ENCODE measurements around the gene ASPHD2. TPM values are rescaled to one million over a fixed set of nuclear protein-coding genes. Genes with fewer than 3 reads are reported as not detected.
"Not testable (repeated sequence)": the region's sequence is repeated elsewhere in the genome, so short reads cannot be mapped to it uniquely, and the experiment has no call there.

The ASPHD2 gene
- total RNA-seq (2014; rRNA removed; shearing (Covaris generic)) = 1.8 and 2.7 TPM in 2 replicates

- DNase-seq (ENCODE audit: low spot score) = peak; percentile 48
These were observed at the start of gene ASPHD2 for GRCh38 chr22:26428515-26429457. TSS of gene ASPHD2 (plus strand) at chr22:26429260. CDS start at chr22:26433616, 4,356 bp downstream.

GRCh38 chr22:26380072-26380830 is 48.8 kb upstream of the ASPHD2 start:
- DNase-seq (ENCODE audit: low spot score) = no peak

GRCh38 chr22:26382782-26383181 is 46.3 kb upstream of the ASPHD2 start:
- DNase-seq (ENCODE audit: low spot score) = no peak

- DNase-seq (ENCODE audit: low spot score) = no peak
These were observed 45.0 kb upstream of the ASPHD2 start for GRCh38 chr22:26383968-26384556.

GRCh38 chr22:26385164-26385563 is 43.9 kb upstream of the ASPHD2 start:
- DNase-seq (ENCODE audit: low spot score) = no peak

- no peak for DNase-seq (ENCODE audit: low spot score)
These were observed 39.9 kb upstream of the ASPHD2 start for GRCh38 chr22:26389125-26389524.

GRCh38 chr22:26391091-26391490 is 38.0 kb upstream of the ASPHD2 start:
- no peak for DNase-seq (ENCODE audit: low spot score)

- no peak for DNase-seq (ENCODE audit: low spot score)
These were observed 37.4 kb upstream of the ASPHD2 start for GRCh38 chr22:26391623-26392022.

- no peak for DNase-seq (ENCODE audit: low spot score)
These were observed 35.1 kb upstream of the ASPHD2 start for GRCh38 chr22:26393929-26394328.

GRCh38 chr22:26394777-26395176 is 34.3 kb upstream of the ASPHD2 start:
- no peak for DNase-seq (ENCODE audit: low spot score)

GRCh38 chr22:26395926-26396325 is 33.1 kb upstream of the ASPHD2 start:
- DNase-seq (ENCODE audit: low spot score) = no peak

GRCh38 chr22:26398741-26399153 is 30.3 kb upstream of the ASPHD2 start:
- DNase-seq (ENCODE audit: low spot score) = peak; percentile 38

- DNase-seq (ENCODE audit: low spot score) = no peak
These were observed 29.8 kb upstream of the ASPHD2 start for GRCh38 chr22:26399289-26399688.

GRCh38 chr22:26401726-26402125 is 27.3 kb upstream of the ASPHD2 start:
- DNase-seq (ENCODE audit: low spot score) = peak; percentile 6

GRCh38 chr22:26404851-26405421 is 24.1 kb upstream of the ASPHD2 start:
- no peak for DNase-seq (ENCODE audit: low spot score)

- peak; percentile 15 for DNase-seq (ENCODE audit: low spot score)
These were observed 22.9 kb upstream of the ASPHD2 start for GRCh38 chr22:26406118-26406517.

GRCh38 chr22:26408562-26409220 is 20.4 kb upstream of the ASPHD2 start:
- DNase-seq (ENCODE audit: low spot score) = not testable (repeated sequence)

- no peak for DNase-seq (ENCODE audit: low spot score)
These were observed 19.2 kb upstream of the ASPHD2 start for GRCh38 chr22:26409719-26410335.

GRCh38 chr22:26410386-26410785 is 18.7 kb upstream of the ASPHD2 start:
- no peak for DNase-seq (ENCODE audit: low spot score)

- no peak for DNase-seq (ENCODE audit: low spot score)
These were observed 14.7 kb upstream of the ASPHD2 start for GRCh38 chr22:26414347-26414746.

GRCh38 chr22:26416256-26416655 is 12.8 kb upstream of the ASPHD2 start:
- no peak for DNase-seq (ENCODE audit: low spot score)

Measured in H4 (cell line).